Measurements from ENCODE around the gene SPIRE1. TPM values are rescaled to one million over a fixed set of nuclear protein-coding genes. Genes with fewer than 3 reads are reported as not detected.
A peak's percentile ranks its signal among the peaks of the same experiment; 100 is the strongest.

Gene SPIRE1
- total RNA-seq, 1 donor from 2014 or later: 20.7 TPM

GRCh38 chr18:12694032-12694431 lies 36.1 kb upstream of the SPIRE1 start:
- DNase-seq (ENCODE audit: low read depth): no peak

GRCh38 chr18:12692206-12692605 lies 34.3 kb upstream of the SPIRE1 start:
- no peak for DNase-seq (ENCODE audit: low read depth)
- TF ChIP-seq, protein P1, sequence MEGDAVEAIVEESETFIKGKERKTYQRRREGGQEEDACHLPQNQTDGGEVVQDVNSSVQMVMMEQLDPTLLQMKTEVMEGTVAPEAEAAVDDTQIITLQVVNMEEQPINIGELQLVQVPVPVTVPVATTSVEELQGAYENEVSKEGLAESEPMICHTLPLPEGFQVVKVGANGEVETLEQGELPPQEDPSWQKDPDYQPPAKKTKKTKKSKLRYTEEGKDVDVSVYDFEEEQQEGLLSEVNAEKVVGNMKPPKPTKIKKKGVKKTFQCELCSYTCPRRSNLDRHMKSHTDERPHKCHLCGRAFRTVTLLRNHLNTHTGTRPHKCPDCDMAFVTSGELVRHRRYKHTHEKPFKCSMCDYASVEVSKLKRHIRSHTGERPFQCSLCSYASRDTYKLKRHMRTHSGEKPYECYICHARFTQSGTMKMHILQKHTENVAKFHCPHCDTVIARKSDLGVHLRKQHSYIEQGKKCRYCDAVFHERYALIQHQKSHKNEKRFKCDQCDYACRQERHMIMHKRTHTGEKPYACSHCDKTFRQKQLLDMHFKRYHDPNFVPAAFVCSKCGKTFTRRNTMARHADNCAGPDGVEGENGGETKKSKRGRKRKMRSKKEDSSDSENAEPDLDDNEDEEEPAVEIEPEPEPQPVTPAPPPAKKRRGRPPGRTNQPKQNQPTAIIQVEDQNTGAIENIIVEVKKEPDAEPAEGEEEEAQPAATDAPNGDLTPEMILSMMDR (conservative IDR thresholded peaks at IDR 0.05; ENCODE audit: low read depth, low read length): no peak
- no peak overlapping the region for H3K4me3 ChIP-seq (ENCODE audit: low read depth, low read length)

More at GRCh38 chr18:12694032-12694431, 36.1 kb upstream of the SPIRE1 start:
- no peak overlapping the region for H3K4me3 ChIP-seq (ENCODE audit: low read depth, low read length)
- TF ChIP-seq, protein P1 (conservative IDR thresholded peaks at IDR 0.05; ENCODE audit: low read depth, low read length): no peak

GRCh38 chr18:12689256-12689850 lies 31.4 kb upstream of the SPIRE1 start:
- no peak overlapping the region for H3K4me3 ChIP-seq (ENCODE audit: low read depth, low read length)
- TF ChIP-seq, protein P1 (conservative IDR thresholded peaks at IDR 0.05; ENCODE audit: low read depth, low read length): no peak

DNA sequence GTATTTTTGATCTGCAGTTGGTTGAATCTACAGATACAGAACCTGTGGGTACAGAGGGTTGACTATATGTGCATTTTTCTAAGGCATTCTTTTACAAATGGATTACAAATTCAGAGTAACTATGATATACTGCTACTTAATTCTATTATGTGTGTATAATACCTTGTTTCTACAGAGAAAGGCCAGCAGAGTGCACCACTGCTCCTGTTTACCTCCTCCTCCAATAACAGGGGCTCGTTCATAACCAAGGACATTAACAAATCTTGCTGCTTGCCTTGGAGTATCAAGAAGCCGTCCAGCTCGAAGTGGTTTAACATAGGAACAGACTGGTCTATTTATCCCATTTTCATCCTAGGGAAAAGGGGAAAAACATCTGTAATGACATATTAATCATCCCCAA lies 28.2 kb upstream of the SPIRE1 start:
- no peak for DNase-seq (ENCODE audit: low read depth)
- H3K4me3 ChIP-seq (ENCODE audit: low read depth, low read length): no peak overlapping the region
- TF ChIP-seq, protein P1 (conservative IDR thresholded peaks at IDR 0.05; ENCODE audit: low read depth, low read length): peak; percentile 22

More at GRCh38 chr18:12689256-12689850, 31.4 kb upstream of the SPIRE1 start:
- no peak for DNase-seq (ENCODE audit: low read depth)

DNA sequence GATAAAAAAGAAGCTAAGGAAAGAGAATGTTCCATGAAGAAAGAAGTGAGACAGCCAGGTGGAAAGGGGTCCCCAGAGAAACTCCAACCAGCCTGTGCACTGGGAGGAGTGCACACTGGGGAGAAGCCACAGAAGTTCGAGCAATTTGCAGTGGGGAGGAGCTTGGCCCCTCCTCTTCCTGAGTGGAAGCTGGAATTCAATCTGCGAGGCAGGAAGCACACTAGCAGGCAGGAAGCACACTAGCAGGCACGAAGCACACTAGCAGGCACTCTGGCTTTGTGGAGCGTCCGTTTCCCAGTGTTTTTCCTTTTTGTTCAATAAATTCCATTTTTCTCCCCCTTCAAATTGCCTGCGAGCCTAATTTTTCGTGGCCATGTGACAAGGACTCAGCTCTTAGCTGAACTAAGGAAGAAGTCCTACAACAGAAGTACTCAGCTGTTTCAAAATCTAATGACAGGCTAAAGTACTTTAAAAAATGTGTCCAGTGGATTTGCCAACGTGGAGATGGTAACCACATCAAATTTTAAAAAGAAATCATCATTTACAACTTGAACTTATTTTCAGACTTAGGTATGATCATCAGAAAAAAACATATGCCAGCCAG lies 21.4 kb upstream of the SPIRE1 start:
- TF ChIP-seq, protein P1 (conservative IDR thresholded peaks at IDR 0.05; ENCODE audit: low read depth, low read length): no peak
- no peak overlapping the region for H3K4me3 ChIP-seq (ENCODE audit: low read depth, low read length)
- DNase-seq (ENCODE audit: low read depth): no peak

DNA sequence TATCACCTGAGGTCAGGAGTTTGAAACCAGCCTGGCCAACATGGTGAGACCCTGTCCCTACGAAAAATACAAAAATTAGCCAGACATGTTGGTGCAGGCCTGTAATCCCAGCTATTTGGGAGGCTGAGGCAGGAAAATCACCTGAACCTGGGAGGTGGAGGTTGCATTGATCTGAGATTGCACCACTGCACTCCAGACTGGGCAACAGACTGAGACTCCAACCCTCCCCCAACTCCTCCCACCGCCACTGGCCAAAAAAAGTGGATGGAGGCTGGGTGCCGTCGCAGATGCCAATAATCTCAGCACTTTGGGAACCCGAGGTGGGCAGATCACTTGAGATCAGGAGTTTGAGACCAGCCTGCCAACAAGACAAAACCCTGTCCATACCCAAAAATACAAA lies 10.1 kb upstream of the SPIRE1 start:
- DNase-seq (ENCODE audit: low read depth): no peak
- TF ChIP-seq, protein P1 (conservative IDR thresholded peaks at IDR 0.05; ENCODE audit: low read depth, low read length): no peak
- no peak overlapping the region for H3K4me3 ChIP-seq (ENCODE audit: low read depth, low read length)

Data from epithelial cell of proximal tubule (primary cell).